SH-SY5Y (cell line): Measurements from ENCODE around the gene CTXN2.

ENCODE experiments used
- GATA2 ChIP-seq: IDR thresholded peaks from 2 replicates; pipeline ENCODE4 v1.6.1; 2011; ENCODE audit warnings: mild to moderate bottlenecking, low read depth, low read length
- GATA3 ChIP-seq: IDR thresholded peaks from 2 replicates; pipeline ENCODE4 v1.6.1; 2011; ENCODE audit warnings: low read depth, mild to moderate bottlenecking, low read length, moderate library complexity

The CTXN2 gene

DNA sequence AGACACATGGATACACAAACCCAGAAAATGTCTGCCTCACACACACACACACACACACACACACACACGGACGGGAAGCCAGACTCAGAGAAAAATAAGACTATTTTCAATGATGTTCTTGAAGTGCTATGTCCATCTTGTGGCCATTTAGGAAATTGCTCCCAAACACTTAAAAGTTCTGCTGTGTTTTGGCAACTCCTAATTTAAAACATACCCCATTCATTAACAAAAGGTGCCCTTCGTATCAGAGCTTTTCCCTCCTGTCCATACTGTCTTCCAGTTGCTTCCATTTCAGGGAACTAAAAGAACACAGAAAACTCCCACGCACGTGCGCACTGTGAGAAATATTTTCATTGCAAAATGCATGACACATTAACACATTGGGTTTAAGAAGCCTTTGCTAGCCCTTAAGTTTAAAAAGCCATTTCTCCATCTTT is 59.2 kb downstream of the CTXN2 start:
- TF ChIP-seq GATA2 (no peak), GATA3 (no peak)

DNA sequence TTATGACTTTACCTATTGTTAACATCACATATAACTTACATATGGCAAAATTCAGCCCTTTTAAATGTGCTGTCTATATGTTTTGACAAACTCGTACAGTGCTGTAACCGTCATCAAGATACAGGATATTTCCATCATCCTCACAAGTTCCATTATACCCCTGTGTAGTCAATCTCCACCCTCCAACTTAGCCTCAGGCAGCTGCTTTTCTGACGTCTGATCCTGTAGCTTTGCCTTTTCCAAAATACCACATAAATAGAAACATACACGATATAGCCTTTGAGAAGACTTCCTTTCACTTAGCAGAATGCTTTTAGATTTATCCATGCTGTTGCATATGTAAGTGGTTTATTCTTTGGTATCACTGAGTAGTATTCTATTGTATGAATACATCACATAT is 61.7 kb downstream of the CTXN2 start:
- TF ChIP-seq GATA2 (no peak), GATA3 (no peak)
